NCI-H226 (cell line): ENCODE results near the gene RBM19.
"Not testable (repeated sequence)": the region's sequence is repeated elsewhere in the genome, so short reads cannot be mapped to it uniquely, and the experiment has no call there.

Experiments used
- DNase-seq: peaks from one replicate; pipeline ENCODE4 v3.0.0-alpha.2; 2015

Gene RBM19, protein sequence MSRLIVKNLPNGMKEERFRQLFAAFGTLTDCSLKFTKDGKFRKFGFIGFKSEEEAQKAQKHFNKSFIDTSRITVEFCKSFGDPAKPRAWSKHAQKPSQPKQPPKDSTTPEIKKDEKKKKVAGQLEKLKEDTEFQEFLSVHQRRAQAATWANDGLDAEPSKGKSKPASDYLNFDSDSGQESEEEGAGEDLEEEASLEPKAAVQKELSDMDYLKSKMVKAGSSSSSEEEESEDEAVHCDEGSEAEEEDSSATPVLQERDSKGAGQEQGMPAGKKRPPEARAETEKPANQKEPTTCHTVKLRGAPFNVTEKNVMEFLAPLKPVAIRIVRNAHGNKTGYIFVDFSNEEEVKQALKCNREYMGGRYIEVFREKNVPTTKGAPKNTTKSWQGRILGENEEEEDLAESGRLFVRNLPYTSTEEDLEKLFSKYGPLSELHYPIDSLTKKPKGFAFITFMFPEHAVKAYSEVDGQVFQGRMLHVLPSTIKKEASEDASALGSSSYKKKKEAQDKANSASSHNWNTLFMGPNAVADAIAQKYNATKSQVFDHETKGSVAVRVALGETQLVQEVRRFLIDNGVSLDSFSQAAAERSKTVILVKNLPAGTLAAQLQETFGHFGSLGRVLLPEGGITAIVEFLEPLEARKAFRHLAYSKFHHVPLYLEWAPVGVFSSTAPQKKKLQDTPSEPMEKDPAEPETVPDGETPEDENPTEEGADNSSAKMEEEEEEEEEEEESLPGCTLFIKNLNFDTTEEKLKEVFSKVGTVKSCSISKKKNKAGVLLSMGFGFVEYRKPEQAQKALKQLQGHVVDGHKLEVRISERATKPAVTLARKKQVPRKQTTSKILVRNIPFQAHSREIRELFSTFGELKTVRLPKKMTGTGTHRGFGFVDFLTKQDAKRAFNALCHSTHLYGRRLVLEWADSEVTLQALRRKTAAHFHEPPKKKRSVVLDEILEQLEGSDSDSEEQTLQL

DNA sequence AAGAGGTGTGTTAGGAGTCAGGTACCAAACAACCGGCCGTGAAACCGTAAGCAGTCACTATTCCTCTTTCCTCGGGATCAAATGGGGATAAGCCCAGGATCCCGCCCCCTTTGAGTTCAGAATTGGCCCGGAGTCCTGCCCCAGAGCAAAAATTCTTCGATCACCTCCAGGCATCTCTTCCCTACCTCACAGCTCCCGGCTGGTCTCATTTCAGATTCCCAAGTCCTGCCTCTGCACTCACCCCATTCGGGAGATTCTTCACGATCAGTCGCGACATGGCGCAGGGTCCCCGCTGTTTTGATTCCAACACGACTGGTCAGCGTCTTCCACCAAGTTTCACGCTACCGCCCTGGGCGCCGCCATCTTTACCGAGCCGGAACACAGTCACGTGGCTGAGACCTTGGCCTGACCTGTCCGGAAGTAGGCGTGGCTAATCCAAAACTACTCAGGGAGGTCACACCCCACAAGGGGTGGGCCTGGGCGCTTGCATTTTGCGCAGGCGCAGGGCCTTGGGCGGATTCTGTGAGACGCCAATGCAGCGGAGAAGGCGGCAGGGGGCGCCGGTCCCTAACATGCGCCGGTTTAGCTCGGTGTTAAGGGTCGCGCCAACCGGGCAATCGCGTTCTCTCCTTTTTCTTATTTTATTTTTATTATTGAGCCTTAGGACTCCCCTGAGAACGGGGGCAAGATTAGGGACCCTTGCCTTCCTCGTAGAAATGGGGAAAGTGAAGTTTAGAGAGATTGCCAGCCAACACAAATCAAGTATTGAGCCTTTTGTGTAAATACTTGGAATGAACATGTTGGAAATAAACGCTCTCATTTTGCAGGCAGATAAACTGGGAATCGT, at the start of gene RBM19:
TSS of gene RBM19 (minus strand) at position 375 of the 847 bp plus-strand sequence. CDS start at position 277, 98 bp downstream.
- peak; percentile 87 for DNase-seq

DNA sequence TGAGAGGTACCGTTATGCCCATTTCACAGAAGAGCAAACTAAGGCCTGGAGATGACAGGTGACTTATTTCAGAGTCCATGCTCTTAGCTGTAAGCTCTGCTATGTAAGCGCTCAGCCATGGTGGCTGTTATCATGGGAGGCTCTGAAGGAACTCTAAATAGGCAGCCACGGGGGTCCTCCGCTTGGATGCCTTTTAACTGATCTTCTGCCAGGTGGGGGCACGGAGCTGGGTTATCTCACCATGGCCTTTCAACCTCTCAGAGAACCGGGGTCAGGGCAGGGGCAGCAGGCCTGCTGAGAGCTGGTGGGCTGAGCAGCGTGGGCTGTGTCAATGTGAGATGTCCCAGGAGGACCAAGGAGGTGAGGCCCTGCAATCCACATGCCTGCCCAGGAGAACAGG, 49.7 kb upstream of the RBM19 start:
- DNase-seq = no peak

DNA sequence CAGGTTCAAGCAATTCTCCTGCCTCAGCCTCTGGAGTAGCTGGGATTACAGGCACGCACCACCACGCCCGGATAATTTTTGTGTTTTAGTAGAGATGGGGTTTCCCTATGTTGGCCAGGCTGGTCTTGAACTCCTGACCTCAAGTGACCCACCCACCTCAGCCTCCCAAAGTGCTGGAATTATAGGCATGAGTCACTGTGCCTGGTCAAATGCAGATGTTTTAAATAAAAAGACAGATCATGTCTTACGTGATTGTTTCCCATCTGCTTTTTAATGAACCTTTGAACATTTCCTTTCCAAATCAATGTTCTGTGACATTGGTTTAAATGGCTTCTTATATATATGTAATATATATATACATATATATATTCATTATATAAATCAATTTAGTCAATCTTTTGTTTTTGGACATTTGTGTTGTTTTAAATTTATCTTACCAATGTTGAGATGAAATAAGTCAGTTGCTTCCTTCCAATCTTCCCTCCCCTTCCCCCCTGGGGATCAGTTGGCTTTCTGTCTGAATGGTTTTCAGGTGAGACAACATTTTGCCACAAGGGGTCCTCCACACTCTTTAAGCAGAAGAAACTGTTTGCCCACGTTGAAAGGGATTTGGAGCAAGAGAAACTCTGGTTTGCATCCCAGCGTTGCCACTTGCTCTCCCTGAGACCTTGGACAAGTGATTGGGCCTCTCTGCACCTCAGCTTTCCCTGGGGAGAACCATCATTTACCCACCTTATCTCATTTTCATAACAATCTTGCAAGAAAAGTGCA, 47.6 kb upstream of the RBM19 start:
- no peak for DNase-seq

DNA sequence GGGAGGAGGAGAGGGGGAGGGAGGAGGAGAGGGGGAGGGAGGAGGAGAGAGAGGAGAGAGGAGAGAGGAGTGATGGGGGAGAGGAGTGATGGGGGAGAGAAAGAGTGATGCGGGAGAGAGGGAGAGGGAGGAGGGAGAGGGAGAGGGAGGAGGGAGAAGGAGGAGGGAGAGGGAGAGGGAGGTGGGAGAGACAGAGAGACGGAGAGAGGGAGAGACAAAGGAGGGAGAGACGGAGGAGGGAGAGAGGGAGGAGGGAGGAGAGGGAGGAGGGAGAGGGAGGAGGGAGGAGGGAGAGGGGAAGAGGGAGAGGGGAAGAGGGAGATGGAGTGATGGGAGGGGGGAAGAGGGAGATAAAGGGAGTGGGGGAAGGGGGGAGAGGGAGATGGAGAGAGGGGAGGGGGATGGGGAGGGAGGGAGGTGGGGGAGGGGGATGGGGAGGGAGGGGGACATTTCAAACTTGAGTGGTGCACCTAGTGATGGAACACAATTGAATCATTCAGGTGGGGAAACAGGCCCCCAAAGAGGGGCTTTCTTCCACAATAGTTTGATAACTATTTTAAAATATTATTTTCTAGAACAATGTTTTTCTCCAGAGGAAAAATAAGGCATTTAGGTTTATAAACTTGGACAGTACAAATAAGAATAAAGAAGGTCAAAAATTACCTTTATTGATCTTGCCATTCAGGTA, 46.8 kb upstream of the RBM19 start:
- DNase-seq = no peak

DNA sequence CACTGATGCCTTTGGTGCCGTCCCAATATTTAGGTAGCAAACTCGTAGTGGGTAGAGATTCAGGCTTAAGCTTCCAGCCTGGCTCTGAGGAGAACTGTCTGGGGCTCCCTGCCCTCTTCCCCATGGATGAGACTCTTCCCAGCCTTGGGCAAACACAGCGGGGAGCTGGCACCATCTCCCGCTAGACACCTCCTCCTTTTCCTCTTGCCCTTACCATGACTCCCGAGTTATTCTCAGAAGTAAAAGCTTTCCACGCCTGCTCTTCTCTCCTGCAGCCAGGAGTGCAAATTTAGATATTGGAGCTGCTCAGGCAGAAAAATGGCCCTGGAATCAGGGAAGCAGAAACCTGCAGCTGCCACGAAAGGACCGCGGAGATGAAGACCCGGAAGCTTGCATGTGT, 45.6 kb upstream of the RBM19 start:
- DNase-seq = no peak

DNA sequence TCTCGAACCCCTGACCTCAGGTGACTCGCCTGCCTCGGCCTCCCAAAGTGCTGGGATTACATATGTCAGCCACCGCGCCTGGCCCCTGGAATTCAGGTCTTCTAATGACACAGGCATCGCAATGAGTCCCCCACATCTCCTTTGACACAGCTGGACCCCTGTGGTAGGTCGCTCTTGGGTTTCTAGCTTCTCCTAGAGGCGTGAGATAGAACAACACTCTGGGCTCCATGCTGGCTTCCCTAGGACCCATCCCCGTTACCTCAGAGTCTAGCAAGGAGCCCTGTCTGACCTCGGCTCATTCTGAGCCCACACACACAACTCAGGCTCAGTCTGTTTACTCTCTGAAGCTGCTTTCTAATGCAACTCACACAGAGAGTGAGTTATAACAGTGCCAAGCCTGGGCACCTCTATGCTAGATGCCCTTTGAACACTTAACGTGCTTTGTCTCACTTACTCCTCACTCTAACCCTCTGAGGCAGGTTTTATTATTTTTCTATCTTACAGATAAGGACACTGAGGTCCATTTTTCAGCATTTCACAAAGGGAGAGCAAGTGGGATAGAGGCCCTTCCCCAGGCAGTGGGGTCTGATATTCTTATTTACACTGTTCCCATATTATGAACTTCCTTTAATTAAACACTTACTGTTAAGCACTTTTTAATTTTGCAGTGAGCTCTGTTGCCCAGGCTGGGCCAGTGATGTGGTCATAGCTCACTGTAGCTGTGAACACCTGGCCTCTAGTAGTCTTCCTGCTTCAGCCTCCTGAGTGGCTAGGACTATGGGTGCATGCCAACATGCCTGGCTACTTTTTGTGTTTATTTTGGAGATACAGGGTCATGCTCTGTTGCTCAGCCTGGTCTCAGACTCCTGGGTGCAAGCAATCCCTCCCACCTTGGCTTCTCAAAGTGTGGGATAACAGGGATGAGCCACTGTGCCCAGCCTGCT, 40.6 kb upstream of the RBM19 start:
- DNase-seq = no peak

DNA sequence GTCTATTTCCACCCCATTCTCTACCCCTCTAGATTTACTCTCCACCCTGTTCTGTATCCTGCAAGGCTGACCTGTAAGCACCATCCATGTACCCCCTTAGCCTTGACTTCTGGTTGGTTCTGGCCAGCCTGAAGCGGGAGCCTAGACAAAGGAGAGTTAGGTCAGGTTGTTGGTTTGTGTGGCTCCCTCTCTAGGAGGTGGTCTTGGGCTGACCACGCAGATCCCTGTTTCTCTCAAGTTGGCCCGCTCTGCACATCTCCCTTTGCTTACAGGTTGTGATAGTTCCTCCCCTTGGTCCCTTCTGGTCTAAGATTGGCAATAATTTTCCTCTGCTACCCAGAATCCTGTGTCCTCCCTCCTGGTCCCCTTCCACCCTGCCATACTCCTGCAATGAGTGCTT, 38.3 kb upstream of the RBM19 start:
- DNase-seq = no peak

DNA sequence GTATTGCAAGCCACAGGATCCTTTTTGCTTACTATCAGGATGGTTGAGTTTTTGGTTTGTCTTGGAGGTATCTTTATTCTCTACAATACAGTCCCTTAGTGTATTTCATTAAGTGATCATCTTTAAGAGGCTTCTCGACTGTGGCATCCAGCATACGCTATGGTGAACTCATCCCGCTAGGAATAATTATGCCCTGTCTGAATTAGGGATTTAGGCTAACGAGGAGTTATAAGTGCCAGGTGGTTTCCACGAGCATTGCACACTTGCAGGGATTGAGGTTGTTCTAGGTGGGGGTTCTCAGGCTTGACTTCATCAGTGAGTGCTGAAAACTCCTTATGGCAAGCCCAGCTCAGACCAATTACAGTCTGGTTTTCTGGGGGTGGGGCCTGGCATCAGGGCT, 37.2 kb upstream of the RBM19 start:
- no peak for DNase-seq

DNA sequence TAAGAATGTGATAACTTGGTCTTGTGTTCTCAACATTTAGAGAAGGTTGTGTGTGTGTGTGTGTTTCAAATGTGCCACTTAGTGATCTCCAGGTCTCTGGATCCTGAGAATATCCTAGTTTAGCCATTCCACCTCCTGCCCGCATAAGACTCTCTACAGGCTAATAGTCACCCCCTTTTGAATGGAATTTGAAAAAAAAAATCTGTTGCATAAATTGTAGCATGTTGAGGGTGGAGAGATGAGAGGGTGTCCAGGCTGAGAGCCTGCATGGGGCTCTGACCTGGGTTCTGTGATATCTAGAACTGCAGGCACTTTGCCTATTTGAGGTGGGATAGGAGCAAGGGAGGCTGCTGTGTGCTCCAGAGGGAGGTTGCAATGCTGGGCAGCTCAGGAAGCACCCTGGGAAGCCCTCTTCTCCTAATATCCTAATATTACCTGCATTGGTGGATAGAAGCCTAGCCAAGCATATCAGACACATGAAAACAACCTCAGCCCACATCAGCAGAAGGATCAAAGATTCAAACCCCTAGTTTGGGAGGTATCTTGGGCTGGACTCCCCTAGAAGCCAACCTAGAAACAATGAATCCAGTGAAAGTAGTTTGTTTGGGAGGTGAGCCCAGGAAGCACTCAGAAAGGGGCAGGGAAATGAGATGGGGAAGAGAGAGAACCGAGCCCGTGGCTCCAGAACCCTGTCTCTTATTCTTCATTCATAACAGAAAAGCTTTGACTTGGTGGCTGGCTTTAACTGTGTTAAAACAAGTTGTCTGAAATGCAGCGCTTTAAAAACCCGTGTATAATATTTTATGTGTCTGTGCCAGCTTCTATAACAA, 35.6 kb upstream of the RBM19 start:
- DNase-seq = no peak

DNA sequence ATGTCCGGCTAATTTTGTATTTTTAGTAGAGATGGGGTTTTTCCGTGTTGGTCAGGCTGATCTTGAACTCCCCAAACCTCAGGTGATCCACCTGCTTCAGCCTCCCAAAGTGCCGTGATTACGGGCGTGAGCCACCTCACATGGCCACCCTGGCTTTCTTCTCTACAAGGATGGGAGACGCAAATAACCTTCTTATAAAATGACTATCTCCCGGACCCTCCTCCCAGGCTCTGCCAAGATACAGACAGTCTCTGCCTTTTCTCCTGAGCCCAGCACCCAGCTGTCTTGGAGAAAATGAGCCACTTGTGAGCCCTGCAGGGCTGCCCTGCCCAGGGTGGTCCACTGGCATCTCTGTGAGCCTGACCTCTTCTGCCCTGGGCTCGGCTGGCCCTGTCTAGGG, 34.7 kb upstream of the RBM19 start:
- DNase-seq = no peak

DNA sequence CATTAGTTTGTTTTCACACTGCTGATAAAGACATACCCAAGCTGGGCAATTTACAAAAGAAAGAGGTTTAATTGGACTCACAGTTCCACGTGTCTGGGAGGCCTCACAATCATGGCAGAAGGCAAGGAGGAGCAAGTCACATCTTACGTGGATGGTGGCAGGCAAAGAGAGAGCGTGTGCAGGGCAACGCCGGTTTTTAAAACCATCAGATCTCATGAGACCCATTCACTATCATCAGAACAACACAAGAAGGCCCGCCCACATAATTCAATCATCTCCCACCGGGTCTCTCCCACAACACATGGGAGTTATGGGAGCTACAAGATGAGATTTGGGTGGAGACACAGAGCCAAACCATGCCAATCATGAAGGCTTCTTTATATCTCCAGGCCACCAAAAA, 34.1 kb upstream of the RBM19 start:
- DNase-seq = not testable (repeated sequence)

DNA sequence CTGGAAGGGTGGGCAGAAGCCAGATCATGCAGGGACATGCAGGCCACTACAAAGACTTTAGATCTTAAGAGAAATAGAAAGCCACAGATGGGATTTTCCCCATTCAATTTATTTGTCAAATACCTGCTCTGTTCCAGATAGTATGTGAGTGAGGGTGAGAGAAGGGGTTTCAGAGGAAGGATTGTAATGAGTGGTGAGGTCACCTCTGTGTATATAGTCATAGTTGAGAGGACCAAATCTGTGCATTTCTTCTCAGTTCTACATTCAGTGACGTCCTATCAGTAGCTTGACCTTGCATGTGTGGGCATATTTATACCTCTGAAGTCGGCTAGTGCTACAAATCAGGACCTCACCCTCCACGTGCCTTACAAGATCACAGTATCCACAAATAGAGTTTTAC, 31.2 kb upstream of the RBM19 start:
- no peak for DNase-seq

DNA sequence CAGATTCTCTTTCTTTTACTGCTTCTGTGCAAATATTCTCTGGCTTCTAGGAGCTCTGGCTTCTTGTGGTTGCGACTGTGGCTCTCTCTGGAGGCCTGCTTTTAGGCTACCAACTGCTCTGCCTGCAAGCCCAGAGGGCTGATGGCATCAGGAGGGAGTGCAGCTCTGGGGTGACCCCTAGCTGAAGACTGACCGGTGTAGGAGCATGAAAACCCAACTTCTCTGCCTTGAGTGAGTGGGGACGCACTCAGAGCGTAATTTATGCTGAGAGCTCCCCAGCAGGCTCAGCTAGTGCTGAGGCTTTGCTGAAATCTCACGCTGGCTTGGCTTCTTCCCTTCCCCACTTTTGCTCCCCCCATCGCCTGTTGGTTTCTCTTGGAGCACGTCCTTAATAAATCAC, 29.9 kb upstream of the RBM19 start:
- DNase-seq = no peak

DNA sequence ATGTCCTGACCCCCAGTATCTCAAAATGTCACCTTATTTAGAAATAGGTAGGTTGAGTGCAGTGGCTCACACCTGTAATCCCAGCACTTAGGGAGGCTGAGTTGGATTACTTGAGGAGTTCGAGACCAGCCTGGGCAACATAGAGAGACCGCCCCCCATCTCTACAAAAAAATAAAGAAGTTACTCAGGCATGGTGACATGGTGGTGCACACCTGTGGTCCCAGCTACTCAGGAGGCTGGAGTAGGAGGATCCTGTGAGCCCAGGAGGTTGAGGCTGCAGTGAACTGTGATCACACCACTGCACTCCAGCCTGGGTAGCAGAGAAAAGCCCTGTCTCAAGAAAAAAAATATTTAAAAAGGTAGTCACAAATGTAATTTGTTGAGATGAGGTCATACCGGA, 27.9 kb upstream of the RBM19 start:
- DNase-seq = no peak

DNA sequence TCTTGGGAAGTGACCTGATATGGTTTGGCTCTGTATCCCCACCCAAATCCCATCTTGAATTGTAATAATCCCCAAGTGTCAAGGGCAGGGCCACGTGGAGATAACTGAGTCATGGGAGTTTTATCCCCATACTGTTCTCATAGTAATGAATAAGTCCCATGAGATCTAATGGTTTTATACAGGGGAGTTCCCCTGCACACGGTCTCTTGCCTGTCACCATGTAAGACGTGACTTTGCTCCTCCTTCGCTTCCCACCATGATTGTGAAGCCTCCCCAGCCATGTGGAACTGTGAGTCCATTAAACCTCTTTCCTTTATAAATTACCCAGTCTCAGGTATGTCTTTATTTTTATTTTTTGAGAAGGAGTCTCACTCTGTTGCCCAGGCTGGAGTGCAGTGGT, 26.6 kb upstream of the RBM19 start:
- DNase-seq = not testable (repeated sequence)

DNA sequence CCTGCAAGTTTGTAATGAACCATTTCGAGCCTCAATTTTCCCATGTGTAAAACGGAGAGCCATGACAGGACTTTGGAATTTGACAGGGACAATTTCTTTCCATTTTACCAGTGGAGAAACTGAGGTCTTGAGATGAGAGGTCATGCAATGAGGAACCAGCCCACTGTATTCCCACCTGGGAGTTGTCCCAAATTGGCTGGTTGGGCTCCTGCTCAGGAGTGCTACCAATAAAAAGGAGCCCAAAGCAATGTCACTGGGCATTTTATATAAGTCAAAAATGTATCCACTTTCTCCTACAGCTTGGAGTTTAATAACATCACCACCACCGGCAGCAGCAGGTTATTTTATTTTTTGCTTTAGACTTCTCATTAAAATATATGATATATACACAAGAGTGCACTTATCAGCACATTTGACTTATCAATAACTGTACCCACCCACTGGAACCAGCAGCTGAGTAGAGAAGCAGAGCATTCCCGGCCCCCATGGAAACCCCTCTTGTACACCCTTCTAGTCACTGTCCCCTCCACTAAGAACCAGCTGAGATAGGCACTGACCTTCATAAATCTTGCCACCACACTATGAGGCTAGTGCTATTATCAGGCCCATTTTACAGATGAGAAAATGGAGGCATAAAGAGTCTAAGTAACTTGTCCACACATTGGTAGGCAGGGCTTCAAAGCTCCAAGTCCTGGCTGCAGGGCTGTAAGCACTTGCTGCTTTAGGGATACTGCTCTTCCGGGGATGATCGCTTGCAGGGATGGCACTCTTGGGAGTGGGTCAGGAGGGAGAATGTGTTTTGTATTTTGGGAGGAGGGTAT, 25.3 kb upstream of the RBM19 start:
- no peak for DNase-seq

DNA sequence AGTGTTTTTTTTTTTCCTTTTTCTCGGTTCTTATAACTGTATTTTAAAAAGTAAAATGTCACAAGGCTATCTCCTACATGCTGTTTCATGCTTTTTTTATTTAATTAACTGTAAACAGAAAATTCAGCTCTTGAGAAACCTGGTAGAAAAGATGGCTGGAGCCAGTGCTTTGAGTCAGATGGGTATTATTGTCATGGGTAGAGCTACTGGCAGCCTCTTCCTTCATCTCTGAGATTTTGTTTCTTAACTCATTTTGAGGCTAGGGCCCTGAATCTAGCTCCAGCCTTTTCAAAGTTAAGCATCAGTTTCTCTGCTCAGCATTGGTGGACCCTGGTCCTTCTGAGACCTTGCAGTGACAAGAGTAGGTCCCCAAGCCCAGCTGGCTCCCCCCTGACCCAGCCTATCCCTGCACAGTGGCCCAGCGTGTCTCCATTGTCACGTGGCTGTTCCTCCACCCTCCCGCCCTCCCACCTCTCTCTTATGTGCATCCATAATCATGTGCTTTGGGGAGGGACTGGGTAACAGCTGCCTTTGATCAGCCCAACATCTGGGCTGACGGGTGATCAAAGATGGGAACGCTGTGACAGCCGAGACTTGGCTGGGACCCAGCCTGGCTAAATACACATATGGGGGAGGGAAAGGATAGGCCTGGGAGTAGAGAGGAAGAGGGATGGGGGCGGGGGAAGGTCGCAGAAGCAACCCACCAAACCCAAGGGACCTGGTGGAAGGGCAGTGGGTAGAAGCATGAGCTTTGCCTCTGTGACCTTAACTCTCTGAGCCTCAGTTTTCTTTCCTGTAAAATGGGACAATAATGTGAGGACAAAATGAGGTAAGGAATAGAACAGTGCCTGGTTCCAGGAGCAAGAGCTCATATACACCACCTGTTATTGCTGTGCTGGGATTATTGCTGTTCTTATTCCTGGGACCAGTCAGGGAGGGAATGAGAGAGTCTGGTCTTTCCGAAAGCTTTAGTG, 24.4 kb upstream of the RBM19 start:
- DNase-seq = no peak
